Hepatocyte (in vitro differentiated cells): ENCODE data around the gene CDON. TPM values are rescaled to one million over a fixed set of nuclear protein-coding genes. Genes with fewer than 3 reads are reported as not detected.

Source experiments
- DNase-seq: peaks from one replicate; pipeline ENCODE4 v3.0.0-alpha.2; 2016; ENCODE audit warnings: low spot score
- H2AFZ ChIP-seq: fragments of 200-600 bp; sonication (generic); 2 replicates; pipeline ENCODE4 v1.6.0; 2016; ENCODE audit warnings: antibody characterized with exemption, mild to moderate bottlenecking
- H3K27ac ChIP-seq: fragments of 200-600 bp; sonication (generic); 2 replicates; pipeline ENCODE4 v1.5.1; 2016; ENCODE audit warnings: mild to moderate bottlenecking
- H3K27me3 ChIP-seq: fragments of 200-600 bp; sonication (generic); 2 replicates; pipeline ENCODE4 v1.6.1; 2016
- H3K36me3 ChIP-seq: fragments of 200-600 bp; sonication (generic); replicated peaks from 2 replicates; pipeline ENCODE4 v1.5.1; 2016; ENCODE audit warnings: low read depth; ENCODE audit not compliant: insufficient read depth
- H3K4me1 ChIP-seq: fragments of 200-600 bp; sonication (generic); 2 replicates; pipeline ENCODE4 v1.5.1; 2016; ENCODE audit warnings: mild to moderate bottlenecking, moderate library complexity; ENCODE audit not compliant: insufficient read depth
- H3K4me2 ChIP-seq: fragments of 200-600 bp; sonication (generic); 2 replicates; pipeline ENCODE4 v1.6.0; 2016
- H3K4me3 ChIP-seq: fragments of 200-600 bp; sonication (generic); 2 replicates; pipeline ENCODE4 v1.5.1; 2016; ENCODE audit warnings: mild to moderate bottlenecking
- H3K79me2 ChIP-seq: fragments of 200-600 bp; sonication (generic); 2 replicates; pipeline ENCODE4 v1.6.0; 2017; ENCODE audit warnings: mild to moderate bottlenecking
- H3K9me2 ChIP-seq: fragments of 200-600 bp; sonication (generic); replicated peaks from 2 replicates; pipeline ENCODE4 v1.6.0; 2017; ENCODE audit warnings: mild to moderate bottlenecking; ENCODE audit not compliant: insufficient read depth
- H3K9me3 ChIP-seq: fragments of 200-600 bp; sonication (generic); 2 replicates; pipeline ENCODE4 v1.5.1; 2016; ENCODE audit warnings: low read depth, mild to moderate bottlenecking
- H4K20me1 ChIP-seq: fragments of 200-600 bp; sonication (generic); 2 replicates; pipeline ENCODE4 v1.6.0; 2016; ENCODE audit warnings: mild to moderate bottlenecking; ENCODE audit not compliant: insufficient read depth, poor library complexity, severe bottlenecking
- CTCF ChIP-seq: fragments of 200-600 bp; sonication (generic); IDR thresholded peaks from 2 replicates; pipeline ENCODE4 v1.5.1; 2016; ENCODE audit warnings: antibody characterized with exemption, mild to moderate bottlenecking; ENCODE audit not compliant: poor library complexity
- EZH2 ChIP-seq: fragments of 200-600 bp; sonication (generic); IDR thresholded peaks from 2 replicates; pipeline ENCODE4 v1.6.1; 2016; ENCODE audit warnings: antibody characterized with exemption, mild to moderate bottlenecking, borderline replicate concordance
- EZH2phosphoT487 ChIP-seq: fragments of 200-600 bp; sonication (generic); IDR thresholded peaks from one replicate; pipeline ENCODE4 v1.6.1; 2018; ENCODE audit warnings: antibody characterized with exemption, mild to moderate bottlenecking, low read depth, moderate library complexity; ENCODE audit not compliant: unreplicated experiment, severe bottlenecking
- WGBS: methylation state at CpG from one replicate; pipeline ENCODE4 v1.1.6; 2016; ENCODE audit warnings: low lambda C conversion rate; ENCODE audit errors: missing lambda C conversion rate; 5-methylcytosine and 5-hydroxymethylcytosine counted together
- polyA plus RNA-seq: library from polyadenylated mRNA; unstranded; fragments of >200 nt; fragmentation: Nextera tagmentation; extraction: Ambion mirVana; gene quantifications from 2 replicates; pipeline ENCODE4 v1.2.1, GENCODE V29; 2016
- total RNA-seq: library from RNA; depleted of rRNA; stranded (reverse); fragments of >200 nt; gene quantifications from 2 replicates; pipeline ENCODE4 v1.2.3, GENCODE V29; 2014

CDON gene
- total and polyA plus RNA-seq, 2 experiments from 2014 or later = 17.5 to 41.9 TPM

GRCh38 chr11:125954123-125954944 is 108.3 kb downstream of the CDON start:
- Histone ChIP-seq H3K4me1 (peaks cover 6% of the 10 kb centered on the region), H3K79me2 (no peaks in the 10 kb centered on the region), H3K36me3 (no peaks in the 10 kb centered on the region), H3K9me2 (no peaks in the 10 kb centered on the region), H3K4me2 (no peak overlapping the region), H3K4me3 (no peak overlapping the region), H3K27ac (no peak overlapping the region), H3K27me3 (no peaks in the 10 kb centered on the region), H3K9me3 (no peaks in the 10 kb centered on the region), H4K20me1 (no peaks in the 10 kb centered on the region), H2AFZ (no peak overlapping the region)
- TF ChIP-seq EZH2phosphoT487 (no peak), EZH2 (no peak), CTCF (no peak)
- no peak for DNase-seq
- 97% methylated on average over 21 of the region's 21 CpGs for WGBS

GRCh38 chr11:125953401-125953935 is 109.2 kb downstream of the CDON start:
- no peaks in the 10 kb centered on the region for H3K9me3 ChIP-seq
- TF ChIP-seq EZH2 = no peak
- H3K36me3 ChIP-seq = no peaks in the 10 kb centered on the region
- H3K4me3 ChIP-seq = no peak overlapping the region
- H3K4me1 ChIP-seq = peaks cover 6% of the 10 kb centered on the region
- no peak for DNase-seq
- H3K4me2 ChIP-seq = no peak overlapping the region
- no peaks in the 10 kb centered on the region for H3K9me2 ChIP-seq
- no peak overlapping the region for H2AFZ ChIP-seq
- no peaks in the 10 kb centered on the region for H3K79me2 ChIP-seq
- no peaks in the 10 kb centered on the region for H4K20me1 ChIP-seq
- H3K27ac ChIP-seq = no peak overlapping the region
- no peaks in the 10 kb centered on the region for H3K27me3 ChIP-seq
- WGBS = 90% methylated on average over 20 of the region's 20 CpGs

GRCh38 chr11:125952973-125953372 is 109.7 kb downstream of the CDON start:
- DNase-seq = no peak
- no peaks in the 10 kb centered on the region for H3K27me3 ChIP-seq
- no peak overlapping the region for H2AFZ ChIP-seq
- H3K36me3 ChIP-seq = no peaks in the 10 kb centered on the region
- peaks cover 6% of the 10 kb centered on the region for H3K4me1 ChIP-seq
- H3K9me3 ChIP-seq = no peaks in the 10 kb centered on the region
- no peak overlapping the region for H3K4me3 ChIP-seq
- no peak overlapping the region for H3K27ac ChIP-seq
- no peak overlapping the region for H3K4me2 ChIP-seq
- WGBS = 87% methylated on average over 7 of the region's 7 CpGs
- H4K20me1 ChIP-seq = no peaks in the 10 kb centered on the region
- H3K79me2 ChIP-seq = no peaks in the 10 kb centered on the region
- no peaks in the 10 kb centered on the region for H3K9me2 ChIP-seq
- no peak for TF ChIP-seq EZH2
- no peak for TF ChIP-seq EZH2phosphoT487

GRCh38 chr11:125952559-125952958 is 110.1 kb downstream of the CDON start:
- TF ChIP-seq CTCF (no peak), EZH2 (no peak), EZH2phosphoT487 (no peak)
- Histone ChIP-seq H3K4me3 (no peak overlapping the region), H3K36me3 (no peaks in the 10 kb centered on the region), H3K27ac (no peak overlapping the region), H3K4me2 (no peak overlapping the region), H2AFZ (no peak overlapping the region), H3K27me3 (no peaks in the 10 kb centered on the region), H4K20me1 (no peaks in the 10 kb centered on the region), H3K9me3 (no peaks in the 10 kb centered on the region), H3K79me2 (no peaks in the 10 kb centered on the region), H3K9me2 (no peaks in the 10 kb centered on the region), H3K4me1 (peaks cover 6% of the 10 kb centered on the region)
- 92% methylated on average over 2 of the region's 2 CpGs for WGBS
- DNase-seq = no peak
